K562 (cell line): ENCODE results near the gene SOX15. TPM values are rescaled to one million over a fixed set of nuclear protein-coding genes. Genes with fewer than 3 reads are reported as not detected.

Experiments used
- ATAC-seq: fragments of 200-7000 bp; cut with Tn5 transposase; 3 replicates; pipeline ENCODE4 v1.9.1; 2020; ENCODE audit warnings: moderate library complexity
- BruUV-seq: library from RNA; stranded (reverse); fragments of 400-500 nt; replicated peaks from 2 replicates; lab custom pipeline; 2021; lab: Mats Ljungman, UMichigan
- CTCF ChIA-PET: fragments of 300-600 bp; formaldehyde crosslinking; extraction: SDS; loops from one replicate; lab custom pipeline; 2021; ENCODE audit warnings: low intra/inter-chr PET ratio; lab: Yijun Ruan, JAX
- POLR2A ChIA-PET: fragments of 300-600, 350-650 bp; sonication (Branson Sonifier 250); formaldehyde crosslinking; extraction: SDS; loops from one replicate; lab custom pipeline; 2021; ENCODE audit warnings: antibody characterized with exemption, inconsistent platforms; lab: Yijun Ruan, JAX
- DNase-seq, 4 experiments: peaks; one replicate each; pipeline versions ENCODE4 v3.0.0 to v3.0.0-alpha.2; 2011 to 2018; ENCODE audit warnings: low spot score in 3 of 4, mixed read lengths in 3 of 4; ENCODE audit errors: extremely low read depth in 1 of 4
- FAIRE-seq: peaks from 2 replicates; lab custom pipeline; 2011; peaks lifted over from hg19 to GRCh38; lab: Jason Lieb, UNC
- H2AFZ ChIP-seq: 2 replicates; pipeline ENCODE4 v1.6.0; 2011; ENCODE audit warnings: low read depth, low read length, control low read depth, inconsistent platforms
- H3K27ac ChIP-seq: fragments of 200-600 bp; 3 replicates; pipeline ENCODE4 v1.8.0; 2011; ENCODE audit warnings: low read depth, mild to moderate bottlenecking, control low read depth, inconsistent platforms, low read length, moderate library complexity, mixed read lengths; ENCODE audit errors: extremely low read depth
- H3K27me3 ChIP-seq, 2 experiments: fragments of 300-600 bp in 1 of 2; 2 replicates in 1 of 2; 3 replicates in 1 of 2; pipeline versions ENCODE4 v1.6.0 to v1.8.0; 2011; ENCODE audit warnings: inconsistent platforms in 2 of 2, low read length in 2 of 2, mild to moderate bottlenecking in 1 of 2, mixed read lengths in 1 of 2, moderate library complexity in 1 of 2; ENCODE audit not compliant: control insufficient read depth in 2 of 2, insufficient read depth in 2 of 2
- H3K36me3 ChIP-seq: fragments of 300-600 bp; 3 replicates; pipeline ENCODE4 v1.8.0; 2011; ENCODE audit warnings: mild to moderate bottlenecking, low read length, inconsistent platforms; ENCODE audit not compliant: control insufficient read depth, insufficient read depth
- H3K4me1 ChIP-seq, 2 experiments: fragments of 200-600 bp in 1 of 2; replicated peaks in 1 of 2; 2 replicates in 1 of 2; 3 replicates in 1 of 2; pipeline versions ENCODE4 v1.5.1 to v1.8.0; 2011; ENCODE audit warnings: inconsistent platforms in 2 of 2, low read length in 2 of 2, mild to moderate bottlenecking in 1 of 2, mixed read lengths in 1 of 2, moderate library complexity in 1 of 2; ENCODE audit not compliant: control insufficient read depth in 2 of 2, insufficient read depth in 2 of 2
- H3K4me2 ChIP-seq: 2 replicates; pipeline ENCODE4 v1.6.1; 2011; ENCODE audit warnings: low read length, control low read depth, inconsistent platforms, mixed read lengths; ENCODE audit not compliant: insufficient read depth
- H3K4me3 ChIP-seq: fragments of 200-600 bp; sonication (generic), shearing (Covaris generic); 2 replicates; pipeline ENCODE4 v1.5.1; 2016; ENCODE audit warnings: control low read depth, inconsistent platforms
- H3K79me2 ChIP-seq: fragments of 200-600 bp; 3 replicates; pipeline ENCODE4 v1.8.0; 2011; ENCODE audit warnings: low read length, inconsistent platforms; ENCODE audit not compliant: control insufficient read depth, insufficient read depth
- H3K9ac ChIP-seq, 2 experiments: 2 replicates each; pipeline versions ENCODE4 v1.6.0 to v1.6.1; 2011; ENCODE audit warnings: low read depth in 2 of 2, low read length in 2 of 2, control low read depth in 1 of 2, inconsistent platforms in 1 of 2, mild to moderate bottlenecking in 1 of 2, mixed read lengths in 1 of 2; ENCODE audit not compliant: insufficient read depth in 1 of 2
- H3K9me1 ChIP-seq: one replicate; pipeline ENCODE4 v1.6.0; 2011; ENCODE audit warnings: inconsistent platforms, mild to moderate bottlenecking, low read length, moderate library complexity; ENCODE audit not compliant: control insufficient read depth, insufficient read depth
- H3K9me3 ChIP-seq: replicated peaks from 2 replicates; pipeline ENCODE4 v1.5.1; 2011; ENCODE audit warnings: low read depth, low read length, inconsistent platforms; ENCODE audit not compliant: control insufficient read depth, insufficient read depth
- H4K20me1 ChIP-seq: replicated peaks from 2 replicates; pipeline ENCODE4 v1.6.1; 2011; ENCODE audit warnings: low read length, inconsistent platforms, mixed read lengths; ENCODE audit not compliant: control insufficient read depth, insufficient read depth
- CBFB ChIP-seq: sonication (generic); formaldehyde crosslinking; IDR thresholded peaks from 2 replicates; pipeline ENCODE4 v1.4.0; 2020; ENCODE audit warnings: mild to moderate bottlenecking, missing genetic modification reagents
- FOXK2 ChIP-seq, 2 experiments: fragments of 450-650 bp; IDR thresholded peaks in 1 of 2; conservative IDR thresholded peaks in 1 of 2; 2 replicates each; pipeline ENCODE4 v1.6.1; 2016; ENCODE audit warnings: low read depth in 2 of 2, mild to moderate bottlenecking in 1 of 2
- NR2C1 ChIP-seq, 2 experiments: fragments of 450-650 bp; IDR thresholded peaks; 2 replicates each; pipeline ENCODE4 v1.6.1; 2017; ENCODE audit warnings: mild to moderate bottlenecking in 2 of 2, antibody characterized with exemption in 1 of 2, inconsistent platforms in 1 of 2, missing compliant biosample characterization in 1 of 2, missing genetic modification characterization in 1 of 2
- POLR2B ChIP-seq: fragments of 450-650 bp; IDR thresholded peaks from 2 replicates; pipeline ENCODE4 v1.6.1; 2018; ENCODE audit warnings: low read depth; ENCODE audit not compliant: partially characterized antibody
- RBBP5 ChIP-seq: fragments of 200-600 bp; sonication (generic); IDR thresholded peaks from 2 replicates; pipeline ENCODE4 v1.6.1; 2012; ENCODE audit warnings: borderline replicate concordance, mild to moderate bottlenecking, low read length, control low read depth, inconsistent platforms; ENCODE audit not compliant: insufficient read depth, poor library complexity, severe bottlenecking
- REST ChIP-seq, 2 experiments: fragments of 450-650 bp; formaldehyde crosslinking in 1 of 2; IDR thresholded peaks; 2 replicates each; pipeline versions ENCODE4 v1.4.0 to v1.6.1; 2014 to 2020; ENCODE audit warnings: mild to moderate bottlenecking in 2 of 2, borderline replicate concordance in 1 of 2, low read depth in 1 of 2
- SAP30 ChIP-seq: fragments of 200-600 bp; sonication (generic); IDR thresholded peaks from 2 replicates; pipeline ENCODE4 v1.6.1; 2012; ENCODE audit warnings: borderline replicate concordance, low read depth, mild to moderate bottlenecking, moderate library complexity, low read length, control low read depth, inconsistent platforms; ENCODE audit not compliant: insufficient read depth, poor library complexity, severe bottlenecking
- USF2 ChIP-seq: sonication (generic); formaldehyde crosslinking; IDR thresholded peaks from 2 replicates; pipeline ENCODE4 v1.5.0; 2020; ENCODE audit warnings: missing genetic modification reagents
- WGBS: fragments of 100-300 bp; shearing (Covaris generic); methylation state at CpG from one replicate; pipeline ENCODE4 v1.1.6; 2016; ENCODE audit warnings: low coverage, mixed read lengths; ENCODE audit not compliant: insufficient coverage; ENCODE audit errors: missing lambda C conversion rate; 5-methylcytosine and 5-hydroxymethylcytosine counted together
- in situ Hi-C: fragments of 300-500 bp; cut with MboI; formaldehyde crosslinking; loops from 4 replicates; pipeline ENCODE4 v1.15.0; 2018; ENCODE audit warnings: inconsistent platforms, mixed read lengths
- intact Hi-C: fragments of 100-400 bp; cut with micrococcal nuclease; formaldehyde crosslinking; loops from 2 replicates; pipeline ENCODE4 v1.14.2; 2022
- polyA plus RNA-seq, 8 experiments: library from polyadenylated mRNA; depleted of rRNA in 4 of 8; stranded (reverse) in 5 of 8; unstranded in 3 of 8; fragments of >200 nt; fragmentation: Nextera tagmentation in 2 of 8; fragmentation: Illumina TruSeq in 1 of 8; extraction: Ambion mirVana in 2 of 8; extraction: Trizol in 1 of 8; gene quantifications; 2 replicates each; pipeline versions ENCODE4 v1.2.1 to v1.2.3, GENCODE V29; 2011 to 2014; ENCODE audit warnings: inconsistent platforms in 1 of 8, missing spikeins in 1 of 8
- total RNA-seq, 7 experiments: library from RNA; depleted of rRNA in 6 of 7; stranded (reverse); fragments of >200 nt in 6 of 7; fragmentation: Illumina TruSeq in 2 of 7; extraction: Trizol in 2 of 7; gene quantifications; 2 replicates each; pipeline versions ENCODE4 v1.2.1 to v1.2.3, GENCODE V29; 2011 to 2021; ENCODE audit warnings: low replicate concordance in 1 of 7
- TF ChIP-seq, protein P1 (sequence below): sonication (generic); formaldehyde crosslinking; IDR thresholded peaks from 2 replicates; pipeline ENCODE4 v1.9.0; 2022; ENCODE audit warnings: mild to moderate bottlenecking, missing genetic modification reagents

SOX15 gene
- total and polyA plus RNA-seq, 9 of the 15 experiments (the other 6 are each of a cell fraction or from before 2014, with no cell fraction given) = 0.07 to 0.33 (median 0.19) TPM; not detected in 5

- Histone ChIP-seq H4K20me1 (peaks cover 33% of the 10 kb centered on the region), H3K79me2 (peaks cover 53% of the 10 kb centered on the region), H3K4me1 (peaks cover 5 to 23% of the 10 kb centered on the region in 2 experiments; a peak in 4 of 5 replicates), H3K9me3 (no peaks in the 10 kb centered on the region), H2AFZ (peak overlapping the region; percentile 88), H3K4me3 (peak overlapping the region; percentile 99), H3K9me1 (peaks cover 9% of the 10 kb centered on the region), H3K27me3 (no peaks in the 10 kb centered on the region), H3K4me2 (peak overlapping the region; percentile 95), H3K27ac (peak overlapping the region; percentile 94), H3K9ac (peak overlapping the region; percentile 40 to 86; a peak in 3 of 4 replicates), H3K36me3 (peaks cover 79% of the 10 kb centered on the region)
- POLR2A ChIA-PET = interaction anchor here (0.6 to 6.7 kb wide), 6 partner anchors 9 to 1169 kb away, joined by 3 to 46 read pairs (median 5); partner anchors contain the start of genes MPDU1 and SAT2
- FAIRE-seq (no peak), ATAC-seq (no peak), DNase-seq (no peak)
- no TSS peak for BruUV-seq
- CTCF ChIA-PET = no interaction called here
- intact Hi-C loops (no loop called here), in situ Hi-C loops (loop anchor here (25.0 kb wide), 1 partner anchor 535 kb away; the partner anchor contains the start of genes SLC16A11 and SLC16A13)
- 0% methylated on average over 11 of the region's 11 CpGs for WGBS
- TF ChIP-seq, protein P1, sequence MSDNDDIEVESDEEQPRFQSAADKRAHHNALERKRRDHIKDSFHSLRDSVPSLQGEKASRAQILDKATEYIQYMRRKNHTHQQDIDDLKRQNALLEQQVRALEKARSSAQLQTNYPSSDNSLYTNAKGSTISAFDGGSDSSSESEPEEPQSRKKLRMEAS = peak; percentile 97
- TF ChIP-seq FOXK2 (conservative IDR thresholded peaks at IDR 0.05 in 1 of 2, IDR thresholded peaks at IDR 0.05 in 1 of 2; ENCODE audit: low read depth in 2 of 2) (peak; percentile 63 to 64; a peak in 2 of 4 replicates), SAP30 (no peak), REST (IDR thresholded peaks at IDR 0.05; ENCODE audit: borderline replicate concordance) (peak; percentile 56), REST (CRISPR knock-in tag; IDR thresholded peaks at IDR 0.05; ENCODE audit: low read depth) (no peak), RBBP5 (no peak), CBFB (CRISPR knock-in tag) (no peak), POLR2B (no peak), USF2 (peak; percentile 94), NR2C1 (IDR thresholded peaks at IDR 0.05) (no peak), NR2C1 (tag; IDR thresholded peaks at IDR 0.05) (peak; percentile 15; the same call in 1 of the 2 replicates)
Observed at GRCh38 chr17:7572338-7572587, 17.6 kb downstream of the SOX15 start.
